Testis (tissue), 2 donors: ENCODE measurements around the gene ZNF283.

Experiments
- CTCF ChIP-seq, 3 experiments: fragments of 450-650 bp in 2 of 3; fragments of 200-600 bp in 1 of 3; sonication (generic) in 1 of 3; IDR thresholded peaks; one replicate each; pipeline ENCODE4 v1.5.1; 2016 to 2019; ENCODE audit warnings: antibody characterized with exemption in 3 of 3, mild to moderate bottlenecking in 2 of 3, moderate library complexity in 1 of 3
- POLR2A ChIP-seq: fragments of 450-650 bp; IDR thresholded peaks from one replicate; pipeline ENCODE4 v1.6.1; 2017; ENCODE audit warnings: antibody characterized with exemption, mild to moderate bottlenecking, moderate library complexity

- TF ChIP-seq CTCF (IDR thresholded peaks at IDR 0.05) (no peak), POLR2A (no peak)
Measured at GRCh38 chr19:43778651-43779050, 48.5 kb upstream of the ZNF283 start.
